Stimulated activated CD8-positive, alpha-beta memory T cell treated with anti-CD3 and anti-CD28 coated beads, Interleukin-7, amount 100 ng/mL, for 4 hours (primary cell): ENCODE data around the gene CCDC33.
"Not testable (repeated sequence)": the region's sequence is repeated elsewhere in the genome, so short reads cannot be mapped to it uniquely, and the experiment has no call there.

ENCODE experiments used
- DNase-seq, 2 donors: peaks; one replicate each; pipeline ENCODE4 v3.0.0-alpha.2; 2020; ENCODE audit warnings: low read depth in 2 of 2

The CCDC33 gene

GRCh38 chr15:74333093-74333492 lies 97.0 kb downstream of the CCDC33 start:
- DNase-seq, result no peak

- no peak for DNase-seq
These were observed 97.5 kb downstream of the CCDC33 start for GRCh38 chr15:74333662-74334061.

- DNase-seq, result no peak
These were observed 98.0 kb downstream of the CCDC33 start for GRCh38 chr15:74334127-74334526.

- DNase-seq, result no peak
These were observed 99.3 kb downstream of the CCDC33 start for GRCh38 chr15:74335396-74335795.

- no peak for DNase-seq
These were observed 100.2 kb downstream of the CCDC33 start for GRCh38 chr15:74336061-74337005.

GRCh38 chr15:74337146-74337545 lies 101.0 kb downstream of the CCDC33 start:
- no peak for DNase-seq

GRCh38 chr15:74337607-74338211 lies 101.6 kb downstream of the CCDC33 start:
- DNase-seq, result no peak

- DNase-seq, result no peak
These were observed 102.5 kb downstream of the CCDC33 start for GRCh38 chr15:74338676-74339075.

GRCh38 chr15:74339371-74339770 lies 103.2 kb downstream of the CCDC33 start:
- no peak for DNase-seq

GRCh38 chr15:74340150-74340549 lies 104.0 kb downstream of the CCDC33 start:
- no peak for DNase-seq

GRCh38 chr15:74343127-74343796 lies 107.1 kb downstream of the CCDC33 start:
- DNase-seq, result no peak

- DNase-seq, result no peak
These were observed 107.6 kb downstream of the CCDC33 start for GRCh38 chr15:74343797-74344127.

GRCh38 chr15:74345051-74345450 lies 108.9 kb downstream of the CCDC33 start:
- DNase-seq, result no peak

GRCh38 chr15:74347757-74348250 lies 111.7 kb downstream of the CCDC33 start:
- no peak for DNase-seq

- no peak for DNase-seq
These were observed 113.2 kb downstream of the CCDC33 start for GRCh38 chr15:74349241-74349778.

- no peak for DNase-seq
These were observed 114.5 kb downstream of the CCDC33 start for GRCh38 chr15:74350295-74351275.

GRCh38 chr15:74351670-74352069 lies 115.5 kb downstream of the CCDC33 start:
- DNase-seq, result no peak

- DNase-seq, result no peak
These were observed 116.3 kb downstream of the CCDC33 start for GRCh38 chr15:74352393-74352910.

GRCh38 chr15:74353992-74354391 lies 117.9 kb downstream of the CCDC33 start:
- DNase-seq, result not testable (repeated sequence)

- not testable (repeated sequence) for DNase-seq
These were observed 119.9 kb downstream of the CCDC33 start for GRCh38 chr15:74356050-74356449.

- not testable (repeated sequence) for DNase-seq
These were observed 121.4 kb downstream of the CCDC33 start for GRCh38 chr15:74357514-74357913.
